Activated CD4-positive, alpha-beta T cell treated with anti-CD3 and anti-CD28 coated beads, Interleukin-2, amount 50 U/mL, for 48 hours (primary cell): ENCODE measurements around the gene ANK2.
"Not testable (repeated sequence)": the region's sequence is repeated elsewhere in the genome, so short reads cannot be mapped to it uniquely, and the experiment has no call there.

Experiments used
- DNase-seq, 2 experiments: peaks; one replicate each; pipeline ENCODE4 v3.0.0-alpha.2; 2020

The ANK2 gene

GRCh38 chr4:113221990-113222389 lies 172.5 kb downstream of the ANK2 start:
- DNase-seq = no peak

- no peak for DNase-seq
Measured at GRCh38 chr4:113222471-113222870, 173.0 kb downstream of the ANK2 start.

GRCh38 chr4:113223001-113223400 lies 173.5 kb downstream of the ANK2 start:
- DNase-seq = no peak

- no peak for DNase-seq
Measured at GRCh38 chr4:113232194-113232593, 182.7 kb downstream of the ANK2 start.

- no peak for DNase-seq
Measured at GRCh38 chr4:113236916-113237315, 187.5 kb downstream of the ANK2 start.

GRCh38 chr4:113243312-113243711 lies 193.9 kb downstream of the ANK2 start:
- DNase-seq = no peak

GRCh38 chr4:113244747-113245146 lies 195.3 kb downstream of the ANK2 start:
- not testable (repeated sequence) for DNase-seq

- DNase-seq = no peak
Measured at GRCh38 chr4:113248320-113248719, 198.9 kb downstream of the ANK2 start.

- DNase-seq = no peak
Measured at GRCh38 chr4:113255628-113256027, 206.2 kb downstream of the ANK2 start.

- DNase-seq = no peak
Measured at GRCh38 chr4:113256946-113257345, 207.5 kb downstream of the ANK2 start.

GRCh38 chr4:113260688-113261087 lies 211.2 kb downstream of the ANK2 start:
- no peak for DNase-seq

GRCh38 chr4:113263274-113263673 lies 213.8 kb downstream of the ANK2 start:
- DNase-seq = no peak

GRCh38 chr4:113270520-113271319 lies 221.3 kb downstream of the ANK2 start:
- no peak for DNase-seq

GRCh38 chr4:113272523-113272922 lies 223.1 kb downstream of the ANK2 start:
- DNase-seq = no peak

- no peak for DNase-seq
Measured at GRCh38 chr4:113273721-113274220, 224.3 kb downstream of the ANK2 start.

GRCh38 chr4:113276464-113277170 lies 227.2 kb downstream of the ANK2 start:
- no peak for DNase-seq

GRCh38 chr4:113278324-113278934 lies 229.0 kb downstream of the ANK2 start:
- DNase-seq = peak; percentile 56 to 71

GRCh38 chr4:113285501-113285900 lies 236.0 kb downstream of the ANK2 start:
- no peak for DNase-seq

GRCh38 chr4:113288257-113288656 lies 238.8 kb downstream of the ANK2 start:
- DNase-seq = no peak

GRCh38 chr4:113288696-113289095 lies 239.2 kb downstream of the ANK2 start:
- DNase-seq = no peak

- no peak for DNase-seq
Measured at GRCh38 chr4:113289766-113290165, 240.3 kb downstream of the ANK2 start.

GRCh38 chr4:113290666-113291065 lies 241.2 kb downstream of the ANK2 start:
- DNase-seq = no peak

GRCh38 chr4:113292371-113293042 lies 243.1 kb downstream of the ANK2 start:
- no peak for DNase-seq
